HEK293T (cell line): ENCODE measurements around the gene C1QTNF8.

Experiments
- CTCF ChIA-PET: fragments of 350-600 bp; formaldehyde crosslinking; extraction: SDS; loops from one replicate; lab custom pipeline; 2021; ENCODE audit warnings: antibody characterized with exemption, inconsistent platforms; lab: Yijun Ruan, JAX
- POLR2A ChIA-PET: fragments of 350-600 bp; formaldehyde crosslinking; extraction: SDS; loops from one replicate; lab custom pipeline; 2020; ENCODE audit warnings: antibody characterized with exemption, inconsistent platforms; lab: Yijun Ruan, JAX
- DNase-seq: peaks from one replicate; pipeline ENCODE4 v3.0.0; 2012; ENCODE audit warnings: mixed read lengths; ENCODE audit errors: extremely low spot score
- ARNT ChIP-seq: fragments of 450-650 bp; IDR thresholded peaks from 2 replicates; pipeline ENCODE4 v1.6.1; 2017; ENCODE audit warnings: mild to moderate bottlenecking
- BHLHE40 ChIP-seq: fragments of 450-650 bp; IDR thresholded peaks from 2 replicates; pipeline ENCODE4 v1.6.1; 2016; ENCODE audit warnings: mild to moderate bottlenecking, moderate library complexity, borderline replicate concordance
- CTBP1 ChIP-seq: fragments of 450-650 bp; IDR thresholded peaks from 2 replicates; pipeline ENCODE4 v1.6.1; 2016; ENCODE audit warnings: borderline replicate concordance
- ELF4 ChIP-seq: fragments of 450-650 bp; IDR thresholded peaks from 2 replicates; pipeline ENCODE4 v1.6.1; 2017; ENCODE audit warnings: antibody characterized with exemption
- FOXA1 ChIP-seq: fragments of 450-650 bp; IDR thresholded peaks from 2 replicates; pipeline ENCODE4 v1.6.1; 2016; ENCODE audit warnings: mild to moderate bottlenecking
- FOXK2 ChIP-seq: fragments of 450-650 bp; IDR thresholded peaks from 2 replicates; pipeline ENCODE4 v1.6.1; 2016; ENCODE audit warnings: mild to moderate bottlenecking
- FOXM1 ChIP-seq: fragments of 450-650 bp; IDR thresholded peaks from 2 replicates; pipeline ENCODE4 v1.6.1; 2017; ENCODE audit warnings: mild to moderate bottlenecking, borderline replicate concordance
- HDGF ChIP-seq: fragments of 450-650 bp; IDR thresholded peaks from 2 replicates; pipeline ENCODE4 v1.6.1; 2017; ENCODE audit warnings: antibody characterized with exemption, borderline replicate concordance
- L3MBTL2 ChIP-seq: fragments of 450-650 bp; conservative IDR thresholded peaks from 2 replicates; pipeline ENCODE4 v1.6.1; 2016; ENCODE audit warnings: mild to moderate bottlenecking
- LEF1 ChIP-seq: fragments of 450-650 bp; IDR thresholded peaks from 2 replicates; pipeline ENCODE4 v1.6.1; 2017; ENCODE audit warnings: mild to moderate bottlenecking, borderline replicate concordance
- NFRKB ChIP-seq: fragments of 450-650 bp; IDR thresholded peaks from 2 replicates; pipeline ENCODE4 v1.6.1; 2016; ENCODE audit warnings: mild to moderate bottlenecking, moderate library complexity
- PKNOX1 ChIP-seq: fragments of 450-650 bp; IDR thresholded peaks from 2 replicates; pipeline ENCODE4 v1.6.1; 2016
- SP1 ChIP-seq: fragments of 450-650 bp; IDR thresholded peaks from 2 replicates; pipeline ENCODE4 v1.6.1; 2017
- SUZ12 ChIP-seq: fragments of 450-650 bp; IDR thresholded peaks from 2 replicates; pipeline ENCODE4 v1.6.1; 2016; ENCODE audit warnings: mild to moderate bottlenecking
- TARDBP ChIP-seq: fragments of 450-650 bp; IDR thresholded peaks from 2 replicates; pipeline ENCODE4 v1.6.1; 2016
- ZNF384 ChIP-seq: fragments of 450-650 bp; IDR thresholded peaks from 2 replicates; pipeline ENCODE4 v1.6.1; 2016

Gene C1QTNF8

GRCh38 chr16:1079341-1079740 lies 16.7 kb downstream of the C1QTNF8 start:
- no peak for DNase-seq
- TF ChIP-seq FOXM1: no peak
- no peak for TF ChIP-seq ARNT
- TF ChIP-seq NFRKB: no peak
- no peak for TF ChIP-seq FOXK2
- TF ChIP-seq SUZ12: no peak
- TF ChIP-seq L3MBTL2: no peak
- TF ChIP-seq TARDBP: no peak
- no peak for TF ChIP-seq PKNOX1
- no peak for TF ChIP-seq HDGF
- no peak for TF ChIP-seq CTBP1
- TF ChIP-seq BHLHE40: no peak
- ChIA-PET CTCF (no interaction called here), POLR2A (no interaction called here)

GRCh38 chr16:1078579-1079021 lies 17.4 kb downstream of the C1QTNF8 start:
- DNase-seq: no peak
- ChIA-PET POLR2A (no interaction called here), CTCF (no interaction called here)
- TF ChIP-seq FOXA1 (no peak), SUZ12 (no peak), BHLHE40 (no peak), L3MBTL2 (no peak), NFRKB (no peak), ARNT (no peak), ELF4 (no peak), PKNOX1 (no peak), SP1 (no peak), LEF1 (no peak), HDGF (no peak), TARDBP (no peak), FOXK2 (no peak), ZNF384 (no peak), CTBP1 (no peak), FOXM1 (no peak)

- CTCF ChIA-PET: no interaction called here
- TF ChIP-seq ELF4: no peak
- TF ChIP-seq LEF1: no peak
- TF ChIP-seq FOXA1: no peak
- TF ChIP-seq HDGF: no peak
- TF ChIP-seq BHLHE40: no peak
- no peak for TF ChIP-seq ZNF384
- no peak for TF ChIP-seq NFRKB
- no peak for TF ChIP-seq SP1
- TF ChIP-seq CTBP1: no peak
- no peak for TF ChIP-seq SUZ12
- TF ChIP-seq FOXK2: no peak
- no peak for DNase-seq
- POLR2A ChIA-PET: no interaction called here
These were observed 18.0 kb downstream of the C1QTNF8 start for GRCh38 chr16:1077877-1078578.

- no peak for DNase-seq
- ChIA-PET POLR2A (no interaction called here), CTCF (interaction anchor here (0.6 kb wide), 1 partner anchor 111 kb away, joined by 3 read pairs; no protein-coding TSS in a partner anchor)
- no peak for TF ChIP-seq FOXA1
These were observed 19.1 kb downstream of the C1QTNF8 start for GRCh38 chr16:1076801-1077576.

GRCh38 chr16:1075546-1075945 lies 20.5 kb downstream of the C1QTNF8 start:
- CTCF ChIA-PET: no interaction called here
- no peak for DNase-seq
- no peak for TF ChIP-seq L3MBTL2
- TF ChIP-seq FOXM1: no peak
- TF ChIP-seq ARNT: no peak
- no peak for TF ChIP-seq SUZ12
- TF ChIP-seq HDGF: no peak
- no peak for TF ChIP-seq SP1
- TF ChIP-seq LEF1: no peak
- no peak for TF ChIP-seq PKNOX1
- no peak for TF ChIP-seq FOXA1
- TF ChIP-seq FOXK2: no peak
- TF ChIP-seq ELF4: no peak
- TF ChIP-seq NFRKB: no peak
- TF ChIP-seq ZNF384: no peak
- no peak for TF ChIP-seq BHLHE40
- TF ChIP-seq TARDBP: no peak
- no peak for TF ChIP-seq CTBP1

GRCh38 chr16:1074379-1074649 lies 21.7 kb downstream of the C1QTNF8 start:
- no peak for DNase-seq
- TF ChIP-seq HDGF (no peak), PKNOX1 (no peak), SUZ12 (no peak), FOXM1 (no peak), FOXK2 (no peak), CTBP1 (no peak), ELF4 (no peak), L3MBTL2 (no peak), TARDBP (no peak), LEF1 (no peak)
- ChIA-PET POLR2A (no interaction called here), CTCF (interaction anchor here (0.8 to 1.0 kb wide), 2 partner anchors 16 to 17 kb away, joined by 3 read pairs; no protein-coding TSS in a partner anchor)

More at GRCh38 chr16:1075546-1075945, 20.5 kb downstream of the C1QTNF8 start:
- POLR2A ChIA-PET: no interaction called here
